Right forelimb (tissue), 1 donor: ENCODE results near the gene PAX5.

Source experiments
- DNase-seq: peaks from one replicate; pipeline ENCODE4 v3.0.0-alpha.2; 2018

PAX5 gene

DNA sequence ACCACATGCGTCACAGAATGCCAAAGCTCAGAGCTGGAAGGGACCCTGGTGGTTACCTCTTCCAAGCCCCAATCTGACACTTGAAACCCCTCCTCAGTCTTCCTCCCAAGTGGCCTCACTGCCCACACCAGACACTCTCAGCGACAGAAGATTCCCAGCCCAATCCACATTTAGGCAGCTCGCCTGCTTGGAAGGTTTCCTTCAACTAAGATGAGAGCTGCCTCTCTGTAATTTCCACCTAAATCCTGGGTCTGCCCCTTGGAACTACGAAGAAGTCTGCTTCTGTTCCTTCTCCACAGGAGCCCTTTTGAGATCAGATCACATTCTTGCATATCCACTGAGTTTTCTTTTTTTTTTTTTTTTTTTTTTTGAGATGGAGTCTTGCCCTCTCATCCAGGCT, 83.7 kb downstream of the PAX5 start:
- DNase-seq, result no peak

DNA sequence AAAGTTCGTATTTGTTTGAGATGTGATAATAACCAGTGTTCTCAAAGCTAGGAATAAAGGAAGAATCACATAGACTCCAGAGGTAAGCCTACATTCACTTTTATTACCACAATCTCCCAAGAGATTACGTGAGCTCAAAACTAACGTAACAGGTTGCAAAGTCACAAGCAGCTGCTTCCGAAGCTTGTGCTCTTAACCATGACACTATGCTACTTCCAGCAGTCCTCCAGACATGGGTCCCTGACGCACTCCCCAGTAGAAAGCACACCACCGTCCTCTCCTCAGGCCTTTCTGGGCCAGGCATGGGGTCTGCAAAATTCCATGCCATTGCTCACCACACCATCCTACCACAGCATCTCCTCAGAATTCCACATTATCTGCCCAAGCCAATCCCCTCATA, 84.6 kb downstream of the PAX5 start:
- no peak for DNase-seq

DNA sequence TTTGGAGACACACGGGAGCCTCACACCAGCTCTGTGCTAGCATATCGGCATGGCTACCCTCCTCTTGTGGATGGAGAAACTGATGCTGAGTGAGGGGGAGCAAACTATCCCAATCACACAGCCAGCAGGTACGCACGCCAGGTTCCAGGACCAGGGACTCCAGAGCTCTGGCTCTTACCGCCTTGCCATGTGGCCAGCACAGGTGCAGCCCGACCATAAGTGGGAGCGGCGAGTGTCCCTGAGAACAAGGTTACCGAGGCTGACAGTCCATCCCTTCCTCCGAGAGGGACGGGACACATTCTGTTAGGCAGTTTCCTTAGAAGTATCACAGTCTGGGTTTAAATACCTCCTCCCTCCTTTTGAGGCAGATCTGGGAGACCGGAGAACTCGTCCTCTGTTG, 86.0 kb downstream of the PAX5 start:
- no peak for DNase-seq

DNA sequence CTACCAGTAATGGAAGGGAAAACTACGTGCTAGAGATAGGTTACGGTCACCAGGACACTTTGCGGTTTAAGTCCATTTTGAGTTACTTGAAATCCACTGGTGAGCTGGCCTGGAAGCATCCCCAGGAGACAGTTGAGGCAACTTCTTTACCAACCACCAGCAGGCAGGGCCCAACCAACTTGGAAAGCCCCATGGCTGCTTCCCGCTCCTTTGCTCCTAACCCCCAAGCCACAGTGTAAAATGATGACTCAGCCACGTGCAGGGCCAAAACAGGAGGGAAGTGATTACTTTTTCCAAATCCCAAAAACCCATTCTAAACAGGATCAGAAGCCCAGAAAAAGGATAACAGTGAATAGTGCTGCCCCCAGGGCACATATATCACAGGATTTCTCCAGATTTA, 87.4 kb downstream of the PAX5 start:
- no peak for DNase-seq

DNA sequence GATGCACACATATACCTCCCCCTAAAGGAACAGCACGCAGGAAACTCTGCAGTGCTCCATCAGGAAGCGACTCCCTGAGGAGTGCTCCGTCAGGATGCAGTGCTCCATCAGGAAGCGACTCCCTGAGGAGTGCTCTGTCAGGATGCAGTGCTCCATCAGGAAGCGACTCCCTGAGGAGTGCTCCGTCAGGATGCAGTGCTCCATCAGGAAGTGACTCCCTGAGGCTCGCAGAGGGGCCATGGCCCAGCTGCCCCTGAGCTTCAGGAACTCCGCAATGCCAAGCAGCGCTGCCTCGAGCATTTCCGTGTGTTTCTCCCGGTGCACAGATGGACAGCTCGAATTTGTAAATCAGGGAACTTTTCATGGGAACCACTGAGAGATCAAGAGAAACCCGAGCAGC, 88.1 kb downstream of the PAX5 start:
- DNase-seq, result no peak

DNA sequence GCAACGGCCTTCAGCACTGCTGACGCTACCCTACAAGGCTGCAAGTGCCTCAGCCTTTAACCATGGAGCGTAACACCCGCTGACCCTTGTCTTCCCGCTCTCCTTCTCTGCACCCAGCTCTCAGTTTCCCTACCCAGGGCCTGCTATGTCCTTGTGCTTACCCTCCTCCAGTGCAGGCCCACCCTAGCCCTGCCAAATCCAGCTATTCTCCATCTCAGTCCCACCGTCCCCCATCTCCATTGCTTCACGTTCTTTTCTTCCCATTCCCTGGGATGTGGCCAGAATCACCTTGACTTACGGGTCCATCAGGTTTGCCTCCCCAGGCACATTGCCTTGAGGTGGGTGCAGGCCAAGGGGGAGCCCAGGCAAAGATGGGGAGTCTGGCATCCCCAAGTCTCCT, 91.2 kb downstream of the PAX5 start:
- no peak for DNase-seq

DNA sequence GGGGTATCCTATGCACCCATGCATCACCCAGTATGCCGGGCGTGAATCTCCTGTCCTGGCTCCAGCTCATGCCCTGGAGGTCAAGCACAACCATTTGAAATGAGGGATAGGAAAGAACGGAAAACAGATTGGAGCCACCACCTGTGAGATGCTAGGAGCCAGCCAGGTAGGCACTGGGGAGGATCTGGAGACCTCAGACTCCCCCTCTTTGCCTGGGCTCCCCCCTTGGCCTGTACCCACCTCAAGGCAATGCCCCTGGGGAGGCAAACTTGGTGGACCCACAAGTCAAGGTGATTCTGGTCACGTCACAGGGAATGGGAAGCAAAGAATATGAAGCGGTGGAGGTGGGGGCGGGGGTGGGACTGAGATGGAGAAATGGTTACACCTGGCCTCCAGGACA, 92.6 kb downstream of the PAX5 start:
- DNase-seq, result no peak

DNA sequence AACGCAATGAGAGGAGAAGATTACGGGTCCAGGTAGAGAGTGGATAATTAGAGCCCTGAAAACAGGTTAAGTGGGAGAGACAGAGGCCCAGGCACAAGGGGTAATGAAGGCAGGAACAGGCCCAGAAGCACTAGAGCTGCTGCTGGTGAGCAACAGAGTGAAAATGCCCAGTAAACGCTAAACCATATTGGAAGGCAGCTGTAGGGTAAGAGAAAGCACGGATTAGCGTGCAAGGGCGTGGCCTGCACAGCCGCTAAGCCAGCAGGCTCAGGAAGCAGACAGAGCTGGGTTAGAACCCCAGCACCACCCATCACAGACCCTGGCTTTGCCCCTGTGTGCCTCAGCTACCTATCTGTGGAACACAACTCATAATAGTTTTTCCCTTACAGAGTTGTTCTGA, 93.2 kb downstream of the PAX5 start:
- no peak for DNase-seq

DNA sequence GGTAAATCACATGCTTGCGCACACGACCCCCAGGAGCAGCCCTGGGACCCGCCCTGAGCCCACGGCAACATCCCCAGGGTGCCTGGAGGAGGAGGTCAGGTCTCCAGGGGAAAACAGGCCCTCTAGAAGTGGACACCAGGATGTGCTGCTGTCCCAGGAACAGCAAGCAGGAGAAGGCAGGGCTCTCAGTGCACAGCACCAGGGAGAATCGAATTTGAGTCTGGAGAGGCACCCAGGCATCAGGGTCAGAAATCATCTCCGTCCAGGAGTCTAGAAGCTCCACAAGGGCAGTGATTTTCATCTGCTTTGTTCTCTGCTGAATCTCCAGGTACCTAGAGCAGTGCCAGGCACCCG, 93.6 kb downstream of the PAX5 start:
- no peak for DNase-seq

DNA sequence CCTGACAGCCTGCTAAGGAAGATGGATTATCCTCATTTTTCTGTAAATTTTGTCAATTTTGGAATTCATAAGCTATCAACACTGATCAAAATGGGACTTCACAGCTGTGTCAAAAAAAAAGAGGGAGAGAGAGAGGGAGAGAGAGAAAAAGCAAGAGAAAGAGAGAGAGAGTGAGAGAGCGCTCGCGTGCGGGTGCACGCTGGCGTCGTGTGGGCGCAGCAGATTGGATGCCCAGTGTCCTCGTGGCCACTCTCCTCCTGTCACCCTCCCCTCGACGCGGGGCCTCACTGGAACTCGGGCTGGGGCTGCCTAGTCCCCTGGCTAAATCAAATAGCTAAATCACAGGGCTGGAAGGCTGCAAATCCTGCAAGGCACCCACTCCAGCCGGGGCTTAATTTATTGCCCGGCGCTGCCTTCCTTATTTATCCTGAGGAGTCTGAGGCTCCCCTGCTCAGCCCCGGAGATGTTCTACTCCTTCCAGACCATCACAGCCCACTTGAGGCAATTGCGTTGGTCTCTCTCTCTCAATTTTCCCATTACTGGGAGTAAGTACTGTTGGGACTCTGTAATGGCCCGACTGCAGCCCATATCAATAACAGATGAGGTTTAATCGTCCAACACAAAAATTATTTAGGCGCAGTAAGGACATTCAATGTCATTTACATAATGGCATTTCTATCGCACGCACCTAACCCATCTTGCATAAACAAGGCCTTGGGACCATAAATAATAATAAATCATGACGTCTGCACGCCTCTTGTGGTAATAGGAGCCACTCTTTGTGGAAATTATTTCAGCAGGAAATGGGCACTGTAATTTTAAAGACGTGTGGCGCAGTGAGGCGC, 94.2 kb downstream of the PAX5 start:
- DNase-seq, result no peak

DNA sequence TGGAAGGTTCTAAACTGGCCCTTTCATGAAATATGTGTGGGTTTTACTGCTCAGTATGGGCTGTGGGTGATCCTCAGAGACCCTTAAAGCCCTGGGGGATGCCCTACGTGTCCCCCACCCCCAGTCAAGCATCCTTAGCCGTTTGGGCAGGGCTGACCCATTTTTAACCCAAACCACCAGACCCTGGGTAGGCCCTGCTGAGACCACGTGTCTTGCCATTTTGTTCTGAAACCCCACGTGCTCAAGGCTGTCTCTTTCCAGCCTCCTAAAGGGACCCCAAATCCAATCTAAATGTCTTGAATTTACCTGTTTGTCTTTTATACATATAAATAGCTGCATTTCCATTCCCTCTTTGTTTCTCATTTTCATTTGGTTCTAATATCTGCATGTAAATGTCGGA, 94.9 kb downstream of the PAX5 start:
- no peak for DNase-seq

DNA sequence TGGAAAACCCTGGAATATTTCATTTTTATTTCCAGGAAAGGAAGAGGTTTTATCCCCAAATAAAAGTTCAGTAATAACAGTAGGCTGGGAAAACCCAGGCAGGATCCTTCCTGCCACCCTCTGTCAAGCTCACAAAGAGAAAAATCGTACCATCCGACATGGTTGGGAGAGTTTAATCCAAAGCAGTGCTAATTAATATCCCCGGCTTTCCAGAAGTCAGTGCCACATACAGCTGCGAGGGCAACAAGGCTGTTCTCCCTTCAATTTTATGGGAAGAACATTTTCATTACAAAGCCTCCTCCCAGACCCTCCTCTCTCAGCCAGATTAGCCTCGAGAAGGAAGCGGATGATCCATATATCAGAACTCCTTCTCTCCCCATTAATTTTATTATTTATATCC, 95.5 kb downstream of the PAX5 start:
- no peak for DNase-seq

DNA sequence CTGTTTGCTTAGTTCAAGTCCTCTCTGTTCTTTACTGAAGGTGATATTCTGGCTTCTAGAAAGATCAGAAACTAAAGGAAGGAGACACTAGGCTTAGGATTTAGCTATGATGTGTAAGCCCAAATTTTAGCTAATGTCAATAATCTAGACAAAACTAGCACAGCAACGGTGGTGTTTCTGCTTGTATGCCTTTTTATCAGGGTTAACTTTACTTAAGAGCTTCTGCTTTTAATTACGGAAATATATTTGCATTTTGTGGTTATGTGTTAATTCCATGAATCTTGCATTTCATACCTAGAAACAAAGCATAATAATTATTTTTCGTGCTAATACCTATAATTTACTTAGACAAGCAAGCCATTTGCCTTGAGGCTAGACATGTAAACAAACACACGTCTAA, 96.1 kb downstream of the PAX5 start:
- DNase-seq, result no peak

DNA sequence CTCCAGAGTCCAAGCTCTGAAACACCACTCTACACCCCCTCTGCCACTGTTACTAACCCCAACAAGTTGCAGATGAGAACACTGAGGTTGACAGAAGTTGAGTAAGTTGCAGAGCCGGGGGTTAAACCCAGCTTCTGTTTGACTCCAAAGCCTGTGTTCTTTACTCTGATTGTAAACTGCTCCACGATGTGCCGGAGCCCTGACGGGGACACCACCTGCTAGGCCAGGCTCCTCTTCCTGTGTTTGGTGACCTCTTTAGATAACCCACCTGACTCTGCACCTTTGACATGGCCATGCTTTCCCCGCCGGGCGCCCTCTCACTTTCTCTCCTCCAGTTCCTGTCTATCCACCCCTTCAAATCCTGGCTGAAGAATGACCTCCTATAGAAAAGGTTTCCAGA, 96.7 kb downstream of the PAX5 start:
- no peak for DNase-seq

DNA sequence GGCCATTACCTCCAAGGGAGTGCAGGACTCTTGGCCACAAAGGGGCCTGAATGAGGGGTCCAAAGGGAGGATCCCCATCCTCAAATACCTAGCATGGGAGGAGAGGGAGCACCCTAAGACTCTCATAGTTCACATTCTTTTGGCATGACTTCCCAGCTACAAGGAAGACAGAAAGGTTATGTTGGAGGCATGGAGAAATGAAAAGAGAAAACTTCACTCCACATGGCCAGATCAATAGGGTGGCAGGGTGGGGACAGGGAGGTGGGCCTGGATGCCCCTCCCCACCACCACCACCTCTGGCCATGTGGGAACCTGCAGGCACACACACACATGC, 97.6 kb downstream of the PAX5 start:
- no peak for DNase-seq

DNA sequence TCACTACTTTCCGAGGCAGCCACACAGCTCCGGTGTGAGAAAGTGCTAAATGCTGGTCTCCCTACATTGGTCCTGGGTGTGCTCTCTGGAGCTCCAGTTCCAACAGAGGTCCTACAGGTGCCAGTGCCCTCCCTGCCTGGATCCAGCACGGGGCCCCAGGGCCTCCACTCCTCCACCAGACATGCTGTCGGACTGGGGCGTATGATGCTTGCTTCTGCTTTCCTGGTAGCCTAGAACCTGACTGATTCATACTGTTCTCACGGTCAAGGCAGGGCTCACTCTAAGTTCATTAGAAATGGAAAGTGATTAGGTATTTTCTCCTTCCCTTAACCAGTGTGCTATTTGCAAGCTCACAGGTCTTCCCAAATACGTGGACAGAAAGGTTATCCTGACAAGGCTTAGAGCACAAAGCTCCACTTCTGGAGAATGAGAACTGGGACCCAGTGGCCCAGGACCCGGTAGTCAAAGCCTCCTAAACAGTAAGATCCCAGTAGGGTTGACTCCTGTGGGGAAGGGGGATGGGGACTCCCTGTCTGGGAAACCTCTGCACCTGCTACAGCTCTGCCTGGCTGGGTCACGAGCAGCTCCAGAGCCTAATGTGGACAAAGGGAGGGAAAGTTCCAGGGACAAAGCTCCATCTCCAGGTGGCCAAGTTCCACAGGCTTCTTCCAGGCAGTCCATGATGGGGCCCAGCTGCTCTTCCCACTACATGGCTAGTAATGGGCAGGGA, 98.1 kb downstream of the PAX5 start:
- DNase-seq, result no peak

DNA sequence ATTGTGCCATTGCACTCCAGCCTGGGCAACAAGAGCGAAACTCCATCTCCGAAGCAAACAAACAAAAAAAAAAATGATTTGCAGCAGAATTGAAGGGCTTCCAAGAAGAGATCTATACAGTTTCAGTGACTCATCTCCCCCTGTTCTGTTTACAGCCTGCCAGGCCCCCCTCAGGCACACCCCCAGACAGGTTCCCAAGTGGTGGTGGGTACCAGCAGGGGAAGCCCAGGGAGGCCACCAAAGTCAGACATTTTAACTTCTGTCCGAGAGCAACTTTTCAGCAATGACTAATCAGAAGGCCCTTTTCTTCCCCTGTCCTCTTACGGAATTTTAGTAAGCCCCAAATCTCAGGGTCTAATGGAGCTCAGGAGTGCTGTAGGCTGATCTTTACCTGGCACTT, 98.7 kb downstream of the PAX5 start:
- DNase-seq, result no peak

DNA sequence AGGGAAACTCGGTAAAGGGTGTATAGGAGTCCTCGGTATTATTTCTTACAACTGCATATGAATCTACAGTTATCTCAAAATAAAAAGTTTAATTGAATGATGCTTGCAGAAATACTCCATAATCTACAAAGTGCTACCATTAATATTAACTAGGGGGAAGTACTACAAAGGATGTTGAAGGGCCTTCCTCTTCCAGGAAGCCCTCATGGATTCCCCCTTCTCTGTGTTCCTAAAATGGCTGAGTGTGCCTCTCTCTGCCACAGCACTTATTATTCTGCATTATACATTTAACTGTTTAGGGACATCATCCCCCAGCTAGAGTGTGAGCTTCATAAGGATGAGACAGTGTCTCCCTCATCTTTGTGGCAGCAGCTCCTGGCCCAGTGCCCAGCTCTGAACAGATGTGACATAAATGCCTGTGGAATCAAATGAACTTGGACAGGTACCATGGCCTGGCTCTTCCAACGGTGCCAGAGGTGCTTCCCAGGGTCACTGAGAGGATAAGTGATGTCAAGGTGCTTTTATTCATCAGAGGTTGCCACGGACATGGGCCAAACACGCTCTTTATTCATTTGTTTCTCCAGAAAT, 99.5 kb downstream of the PAX5 start:
- DNase-seq, result no peak

DNA sequence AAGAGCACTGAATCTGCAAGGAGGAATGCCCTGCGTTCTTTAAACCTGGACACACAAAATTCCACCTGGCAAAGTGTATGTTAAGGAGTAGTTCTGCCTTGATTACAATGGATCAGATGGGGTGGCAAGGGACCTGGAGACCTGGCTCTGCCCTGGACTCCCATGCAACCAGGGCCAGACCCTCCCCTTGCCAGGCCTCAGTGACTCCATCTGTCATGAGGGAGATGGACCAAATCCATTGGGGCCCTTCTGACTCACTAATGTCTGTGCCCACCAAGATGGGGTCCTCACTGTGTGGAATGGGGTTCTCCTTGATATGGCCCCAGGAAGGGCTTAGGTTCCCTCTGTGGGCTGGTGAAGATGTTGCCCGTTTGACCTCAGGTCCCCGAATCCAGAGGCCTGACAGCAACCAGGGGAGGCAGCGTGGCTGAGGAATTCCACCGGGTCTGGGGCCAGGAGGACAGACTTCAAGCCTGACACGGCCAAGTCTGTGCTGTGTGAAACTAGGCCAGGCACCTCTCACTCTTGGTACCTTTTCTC, 100.3 kb downstream of the PAX5 start:
- no peak for DNase-seq

DNA sequence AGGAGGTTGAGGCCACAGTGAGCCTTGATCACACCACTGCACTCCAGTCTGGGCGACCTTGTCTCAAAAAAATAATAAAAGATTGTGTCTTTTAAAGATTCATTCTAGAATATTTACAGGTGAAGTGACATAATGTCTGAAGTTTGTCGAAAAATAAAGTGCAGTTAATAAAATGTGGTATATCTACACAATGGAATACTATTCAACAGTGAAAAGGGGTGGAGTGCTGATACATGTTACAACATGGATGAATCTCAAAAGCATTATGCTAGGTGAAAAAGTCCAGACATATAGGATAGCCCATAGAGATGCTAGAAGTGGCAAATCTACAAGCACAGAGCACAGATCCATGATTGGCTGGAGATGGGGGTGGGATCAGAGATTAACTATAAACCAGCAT, 101.9 kb downstream of the PAX5 start:
- no peak for DNase-seq

DNA sequence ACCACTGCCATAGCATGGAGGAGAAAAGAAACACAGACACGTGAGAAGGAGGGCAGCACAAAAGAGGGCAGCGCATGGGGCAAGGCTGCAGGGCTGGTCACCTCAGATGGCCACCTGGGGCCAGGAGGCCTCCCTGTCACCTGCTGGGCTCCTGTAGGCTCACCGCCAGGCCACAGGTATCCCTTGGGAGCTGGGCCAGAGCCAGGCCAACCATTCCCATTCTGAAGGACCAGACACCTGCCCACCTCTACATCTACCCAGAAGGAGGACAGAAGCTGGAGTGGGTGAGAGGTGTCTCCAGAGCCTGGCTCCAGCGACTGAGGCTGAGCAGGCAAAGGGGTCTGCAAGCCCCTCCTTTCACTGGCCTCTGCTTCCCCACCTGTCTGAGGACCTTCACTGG, 103.1 kb downstream of the PAX5 start:
- no peak for DNase-seq

DNA sequence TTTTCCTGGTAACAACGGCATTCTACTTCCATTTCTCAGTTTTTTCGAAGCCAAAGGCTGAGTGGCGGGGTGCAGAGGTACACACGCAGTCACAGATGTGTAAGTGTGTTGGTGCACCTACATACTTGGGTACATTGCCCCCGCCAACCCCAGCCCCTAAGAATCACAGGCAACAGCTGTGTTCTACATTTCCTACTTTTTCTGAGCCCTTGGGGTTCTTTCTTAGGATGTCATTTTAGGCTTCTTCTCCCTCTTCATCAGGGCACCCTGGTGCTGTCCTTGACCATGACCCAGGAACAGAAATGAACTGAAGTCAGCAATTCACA, 104.8 kb downstream of the PAX5 start:
- DNase-seq, result no peak

DNA sequence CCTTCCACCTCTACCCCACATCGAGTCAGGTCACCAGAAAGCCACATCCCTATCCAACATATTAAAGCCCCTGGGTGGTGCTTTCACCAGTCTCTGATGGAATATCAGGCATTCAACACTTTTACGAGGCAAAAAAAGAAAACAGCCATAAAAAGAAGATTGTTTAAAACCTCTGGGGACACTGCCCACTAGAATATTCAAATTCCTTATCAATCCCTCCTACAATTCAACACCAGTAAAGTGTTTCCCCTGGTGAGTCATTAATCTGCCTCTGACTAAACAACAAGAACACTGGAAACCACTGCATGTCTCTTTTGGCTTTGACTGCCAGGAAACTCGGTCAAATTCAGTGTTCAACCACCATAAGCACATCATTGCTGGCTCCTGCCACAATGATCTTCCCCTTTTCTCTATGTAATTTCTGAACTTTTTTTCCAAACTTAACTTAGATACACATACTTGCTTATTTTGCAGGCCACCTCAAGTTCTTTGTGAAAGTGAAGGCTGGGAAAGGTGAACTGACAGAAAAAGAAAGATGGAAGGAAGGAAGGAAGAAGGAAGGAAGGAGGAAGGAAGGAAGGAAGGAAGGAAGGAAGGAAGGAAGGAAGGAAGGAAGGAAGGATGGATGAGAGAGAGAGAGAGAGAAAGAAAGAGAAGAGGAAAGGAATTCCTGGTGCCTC, 105.3 kb downstream of the PAX5 start:
- DNase-seq, result no peak

DNA sequence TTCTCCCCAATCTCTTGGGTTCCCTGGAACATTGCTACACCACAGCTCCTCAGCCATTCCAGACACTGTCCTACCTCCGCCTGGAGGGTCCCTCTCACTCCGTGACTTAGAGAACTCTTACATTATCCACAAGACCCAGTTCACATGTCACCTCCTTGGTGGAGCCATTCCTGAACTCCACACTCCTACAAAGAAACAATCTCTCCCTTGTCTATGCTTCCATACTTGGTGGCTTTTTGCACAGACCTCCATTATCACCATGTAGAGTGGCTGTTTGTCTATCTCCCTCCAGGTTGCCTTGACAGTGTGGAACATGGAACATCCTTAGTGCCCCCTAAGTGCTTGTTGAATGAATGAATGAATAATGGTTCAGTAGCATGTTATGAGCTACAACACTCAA, 105.9 kb downstream of the PAX5 start:
- DNase-seq, result no peak
